Right atrium auricular region (tissue), 2 donors: ENCODE measurements around the gene MCU. TPM values are rescaled to one million over a fixed set of nuclear protein-coding genes. Genes with fewer than 3 reads are reported as not detected.
"Not testable (repeated sequence)": the region's sequence is repeated elsewhere in the genome, so short reads cannot be mapped to it uniquely, and the experiment has no call there.

Source experiments
- DNase-seq: peaks from one replicate; pipeline ENCODE4 v3.0.0-alpha.2; 2019; ENCODE audit warnings: low spot score
- H3K27ac ChIP-seq, 2 donors: fragments of 200-600 bp; sonication (generic); 1 replicate in 1 of 2; 2 replicates in 1 of 2; pipeline ENCODE4 v1.5.1; 2016 to 2019
- H3K27me3 ChIP-seq, 2 donors: fragments of 200-600 bp; sonication (generic); one replicate each; pipeline versions ENCODE4 v1.5.1 to v1.6.0; 2017 to 2019
- H3K36me3 ChIP-seq: fragments of 200-600 bp; sonication (generic); one replicate; pipeline ENCODE4 v1.5.1; 2016
- H3K4me1 ChIP-seq, 2 donors: fragments of 200-600 bp; sonication (generic); one replicate each; pipeline versions ENCODE4 v1.5.1 to v1.6.0; 2017 to 2019
- H3K4me3 ChIP-seq, 2 donors: fragments of 200-600 bp; sonication (generic); 1 replicate in 1 of 2; 2 replicates in 1 of 2; pipeline ENCODE4 v1.5.1; 2017 to 2019; ENCODE audit warnings: mild to moderate bottlenecking in 1 of 2, moderate library complexity in 1 of 2
- H3K9me3 ChIP-seq, 2 donors: fragments of 200-600 bp; sonication (generic); one replicate each; pipeline ENCODE4 v1.5.1; 2019
- total RNA-seq, 2 donors: library from RNA; depleted of rRNA; stranded (reverse); fragments of >200 nt; gene quantifications; one replicate each; pipeline ENCODE4 v1.1.0, GENCODE V29; 2016
- TF ChIP-seq, protein P1 (sequence below), 2 donors: fragments of 200-600 bp; sonication (generic); IDR thresholded peaks; one replicate each; pipeline ENCODE4 v1.5.1; 2019; ENCODE audit warnings: antibody characterized with exemption in 2 of 2

Gene MCU
- total RNA-seq, 2 donors from 2014 or later, result 12.4 to 14.2 TPM

GRCh38 chr10:72735288-72735936 is 43.5 kb downstream of the MCU start:
- Histone ChIP-seq H3K27me3 (no peaks in the 10 kb centered on the region), H3K9me3 (no peaks in the 10 kb centered on the region), H3K36me3 (no peaks in the 10 kb centered on the region), H3K27ac (peak overlapping the region; percentile 57 to 71), H3K4me3 (no peak overlapping the region), H3K4me1 (peaks cover 0 to 53% of the 10 kb centered on the region in 2 donors)
- no peak for DNase-seq
- TF ChIP-seq, protein P1, sequence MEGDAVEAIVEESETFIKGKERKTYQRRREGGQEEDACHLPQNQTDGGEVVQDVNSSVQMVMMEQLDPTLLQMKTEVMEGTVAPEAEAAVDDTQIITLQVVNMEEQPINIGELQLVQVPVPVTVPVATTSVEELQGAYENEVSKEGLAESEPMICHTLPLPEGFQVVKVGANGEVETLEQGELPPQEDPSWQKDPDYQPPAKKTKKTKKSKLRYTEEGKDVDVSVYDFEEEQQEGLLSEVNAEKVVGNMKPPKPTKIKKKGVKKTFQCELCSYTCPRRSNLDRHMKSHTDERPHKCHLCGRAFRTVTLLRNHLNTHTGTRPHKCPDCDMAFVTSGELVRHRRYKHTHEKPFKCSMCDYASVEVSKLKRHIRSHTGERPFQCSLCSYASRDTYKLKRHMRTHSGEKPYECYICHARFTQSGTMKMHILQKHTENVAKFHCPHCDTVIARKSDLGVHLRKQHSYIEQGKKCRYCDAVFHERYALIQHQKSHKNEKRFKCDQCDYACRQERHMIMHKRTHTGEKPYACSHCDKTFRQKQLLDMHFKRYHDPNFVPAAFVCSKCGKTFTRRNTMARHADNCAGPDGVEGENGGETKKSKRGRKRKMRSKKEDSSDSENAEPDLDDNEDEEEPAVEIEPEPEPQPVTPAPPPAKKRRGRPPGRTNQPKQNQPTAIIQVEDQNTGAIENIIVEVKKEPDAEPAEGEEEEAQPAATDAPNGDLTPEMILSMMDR (IDR thresholded peaks at IDR 0.05), result no peak

DNA sequence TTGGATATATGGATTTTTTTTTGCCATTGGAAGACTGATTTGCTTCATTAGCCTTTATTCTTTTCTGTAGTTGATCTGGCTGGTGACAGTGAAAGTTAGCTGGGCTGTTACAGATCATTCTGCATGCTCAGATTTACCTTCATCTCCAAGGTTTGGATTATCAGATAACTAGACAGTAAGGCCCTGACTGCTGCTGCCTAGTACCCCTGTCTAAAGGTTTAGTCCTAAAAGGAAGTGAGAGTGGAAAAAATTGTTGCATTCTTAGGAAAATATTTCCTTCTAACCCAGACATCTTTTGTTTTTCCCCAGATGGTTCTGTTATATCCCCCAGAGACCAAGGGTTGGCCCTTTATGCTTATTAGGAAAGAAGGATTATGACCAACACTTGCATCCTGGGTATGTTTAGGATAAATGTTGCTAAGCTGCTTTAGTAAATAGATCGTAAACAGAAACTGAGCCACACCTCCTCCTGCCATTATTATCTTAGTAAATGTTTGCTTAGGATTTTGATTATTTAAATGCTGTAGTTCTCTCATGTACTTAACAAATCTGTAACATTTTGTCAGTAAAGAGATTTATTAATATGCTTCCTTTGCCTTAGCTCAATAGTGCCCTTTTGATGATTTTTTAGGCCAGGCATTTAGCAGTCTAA is 44.4 kb downstream of the MCU start:
- no peak for DNase-seq
- Histone ChIP-seq H3K36me3 (no peaks in the 10 kb centered on the region), H3K4me1 (peaks cover 0 to 60% of the 10 kb centered on the region in 2 donors), H3K27me3 (no peaks in the 10 kb centered on the region), H3K27ac (peak overlapping the region; percentile 57 to 71), H3K9me3 (no peaks in the 10 kb centered on the region), H3K4me3 (no peak overlapping the region)
- TF ChIP-seq, protein P1 (IDR thresholded peaks at IDR 0.05), result no peak

- H3K27me3 ChIP-seq, result no peaks in the 10 kb centered on the region
- H3K4me1 ChIP-seq, result peaks cover 0 to 64% of the 10 kb centered on the region in 2 donors
- H3K4me3 ChIP-seq, result no peak overlapping the region
- no peak for DNase-seq
- TF ChIP-seq, protein P1 (IDR thresholded peaks at IDR 0.05), result no peak
- H3K9me3 ChIP-seq, result no peaks in the 10 kb centered on the region
- peak overlapping the region; percentile 57 to 71 for H3K27ac ChIP-seq
- no peaks in the 10 kb centered on the region for H3K36me3 ChIP-seq
Measured at GRCh38 chr10:72736828-72737220, 44.9 kb downstream of the MCU start.

DNA sequence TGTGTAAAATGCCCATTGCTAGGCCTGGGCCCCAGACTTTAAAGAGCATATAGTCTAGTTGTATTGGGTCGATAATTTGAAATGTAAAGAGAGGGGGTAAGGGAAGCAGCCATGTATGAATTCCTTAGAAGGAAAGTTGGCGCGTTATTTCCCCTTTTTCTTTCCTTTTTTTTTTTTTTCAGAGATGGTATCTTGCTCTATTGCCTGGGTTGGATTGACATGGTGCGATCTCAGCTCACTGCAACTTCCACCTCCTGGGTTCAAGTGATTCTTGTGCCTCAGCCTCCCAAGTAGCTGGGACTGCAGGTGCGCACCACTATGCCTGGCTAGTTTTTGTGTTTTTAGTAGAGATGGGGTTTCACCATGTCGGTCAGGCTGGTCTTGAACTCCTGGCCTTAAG is 45.4 kb downstream of the MCU start:
- DNase-seq, H3K4me3 ChIP-seq, H3K36me3 ChIP-seq, H3K27me3 ChIP-seq, H3K9me3 ChIP-seq: not testable (repeated sequence)
- H3K27ac ChIP-seq, result peak overlapping the region; percentile 65 to 71
- H3K4me1 ChIP-seq, result peaks cover 0 to 64% of the 10 kb centered on the region in 2 donors

GRCh38 chr10:72738486-72738885 is 46.5 kb downstream of the MCU start:
- Histone ChIP-seq H3K27ac (peak overlapping the region; percentile 65 to 71), H3K36me3 (no peaks in the 10 kb centered on the region), H3K9me3 (no peaks in the 10 kb centered on the region), H3K4me1 (peaks cover 0 to 67% of the 10 kb centered on the region in 2 donors), H3K27me3 (no peaks in the 10 kb centered on the region), H3K4me3 (no peak overlapping the region)
- TF ChIP-seq, protein P1 (IDR thresholded peaks at IDR 0.05), result no peak
- no peak for DNase-seq

- Histone ChIP-seq H3K36me3 (no peaks in the 10 kb centered on the region), H3K4me3 (no peak overlapping the region), H3K27me3 (no peaks in the 10 kb centered on the region), H3K9me3 (no peaks in the 10 kb centered on the region), H3K4me1 (peaks cover 0 to 72% of the 10 kb centered on the region in 2 donors), H3K27ac (peak overlapping the region; percentile 24 to 71)
- no peak for DNase-seq
- TF ChIP-seq, protein P1 (IDR thresholded peaks at IDR 0.05), result no peak
Measured at GRCh38 chr10:72740528-72740927, 48.6 kb downstream of the MCU start.
